A673 (cell line): Measurements from ENCODE around the gene EXOC2.

Experiments used
- CTCF ChIP-seq: fragments of 300-800, 200-600 bp; sonication (generic); conservative IDR thresholded peaks from 2 replicates; pipeline ENCODE4 v1.5.1; 2017; ENCODE audit warnings: low read depth, mild to moderate bottlenecking, antibody characterized with exemption, low read length, moderate library complexity, mixed read lengths
- EZH2 ChIP-seq: fragments of 200-600 bp; sonication (generic); IDR thresholded peaks from 2 replicates; pipeline ENCODE4 v1.6.1; 2017; ENCODE audit warnings: borderline replicate concordance, low read depth, mild to moderate bottlenecking, mixed read lengths, antibody characterized with exemption, low read length; ENCODE audit not compliant: poor library complexity, severe bottlenecking

- no peak for TF ChIP-seq CTCF
- no peak for TF ChIP-seq EZH2
Measured at GRCh38 chr6:454148-454991, 238.6 kb downstream of the EXOC2 start.
